Omental fat pad (tissue), 4 donors: Measurements from ENCODE around the gene BAIAP2. TPM values are rescaled to one million over a fixed set of nuclear protein-coding genes. Genes with fewer than 3 reads are reported as not detected.

Source experiments
- ATAC-seq: fragments of 150-250 bp; one replicate; pipeline ENCODE4 v1.9.1; 2016; ENCODE audit warnings: mild to moderate bottlenecking, moderate library complexity; ENCODE audit not compliant: low FRiP score
- DNase-seq: peaks from one replicate; pipeline ENCODE4 v3.0.0-alpha.2; 2019; ENCODE audit warnings: low spot score
- small RNA-seq: library from RNA; depleted of rRNA; stranded (forward); fragments of <200 nt; gene quantifications from one replicate; pipeline ENCODE3, GENCODE V24; 2016
- total RNA-seq, 4 donors: library from RNA; depleted of rRNA; stranded (reverse); fragments of >200 nt; gene quantifications; one replicate each; pipeline ENCODE4 v1.1.0, GENCODE V29; 2016
- TF ChIP-seq, protein P1 (sequence below), 3 donors: fragments of 450-650 bp; IDR thresholded peaks; one replicate each; pipeline ENCODE4 v1.5.1; 2016 to 2017; ENCODE audit warnings: antibody characterized with exemption in 3 of 3, mild to moderate bottlenecking in 3 of 3, moderate library complexity in 2 of 3

Gene BAIAP2
- total RNA-seq, 4 donors from 2014 or later, result 15.9 to 50.2 (median 36.4) TPM

GRCh38 chr17:81164371-81165245, 129.7 kb downstream of the BAIAP2 start:
- no peak for ATAC-seq
- TF ChIP-seq, protein P1, sequence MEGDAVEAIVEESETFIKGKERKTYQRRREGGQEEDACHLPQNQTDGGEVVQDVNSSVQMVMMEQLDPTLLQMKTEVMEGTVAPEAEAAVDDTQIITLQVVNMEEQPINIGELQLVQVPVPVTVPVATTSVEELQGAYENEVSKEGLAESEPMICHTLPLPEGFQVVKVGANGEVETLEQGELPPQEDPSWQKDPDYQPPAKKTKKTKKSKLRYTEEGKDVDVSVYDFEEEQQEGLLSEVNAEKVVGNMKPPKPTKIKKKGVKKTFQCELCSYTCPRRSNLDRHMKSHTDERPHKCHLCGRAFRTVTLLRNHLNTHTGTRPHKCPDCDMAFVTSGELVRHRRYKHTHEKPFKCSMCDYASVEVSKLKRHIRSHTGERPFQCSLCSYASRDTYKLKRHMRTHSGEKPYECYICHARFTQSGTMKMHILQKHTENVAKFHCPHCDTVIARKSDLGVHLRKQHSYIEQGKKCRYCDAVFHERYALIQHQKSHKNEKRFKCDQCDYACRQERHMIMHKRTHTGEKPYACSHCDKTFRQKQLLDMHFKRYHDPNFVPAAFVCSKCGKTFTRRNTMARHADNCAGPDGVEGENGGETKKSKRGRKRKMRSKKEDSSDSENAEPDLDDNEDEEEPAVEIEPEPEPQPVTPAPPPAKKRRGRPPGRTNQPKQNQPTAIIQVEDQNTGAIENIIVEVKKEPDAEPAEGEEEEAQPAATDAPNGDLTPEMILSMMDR (IDR thresholded peaks at IDR 0.05), result no peak
- no peak for DNase-seq

DNA sequence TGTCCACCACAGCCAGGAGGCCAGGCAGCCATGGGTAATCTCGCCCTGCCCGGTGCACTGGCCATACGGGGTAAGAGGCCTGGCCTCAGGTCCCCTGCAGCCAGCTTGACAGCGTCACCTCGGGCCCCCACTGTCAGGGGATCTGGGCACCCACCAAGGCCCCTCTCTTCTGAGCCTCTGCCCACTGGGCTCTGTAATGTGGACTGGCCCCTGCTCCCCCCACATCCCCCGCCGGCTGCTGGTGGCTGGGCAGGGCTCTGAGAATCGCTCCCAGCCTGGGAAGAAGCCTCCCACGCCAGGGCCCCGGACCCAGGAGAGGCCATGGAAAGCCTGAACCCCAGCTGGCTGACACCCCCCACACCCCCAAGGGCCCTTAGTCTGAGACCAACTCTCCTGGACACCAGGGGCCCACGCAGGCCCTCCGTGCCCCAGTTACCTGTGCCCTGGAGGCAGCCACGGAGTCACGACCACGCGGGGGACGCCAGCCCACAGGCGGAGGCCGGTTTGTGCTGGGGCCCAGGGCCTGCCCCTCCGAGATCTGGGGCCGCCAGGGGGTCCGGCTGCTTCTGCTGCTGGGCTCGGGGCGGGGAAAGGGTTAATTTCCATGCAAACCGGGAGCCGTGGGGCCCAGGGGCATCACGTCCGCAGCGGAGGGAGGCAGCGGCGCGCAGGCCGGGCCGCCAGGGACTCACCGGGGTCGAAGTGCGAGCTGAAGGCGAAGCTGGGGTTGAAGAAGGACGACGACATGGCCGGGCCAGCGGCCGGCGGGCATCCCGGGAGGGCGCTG, 130.5 kb downstream of the BAIAP2 start, which contains the start of gene PVALEF:
TSS of gene PVALEF (plus strand) at position 262 of the 787 bp plus-strand sequence. CDS start 15,720 bp downstream, outside the sequence.
- TF ChIP-seq, protein P1 (IDR thresholded peaks at IDR 0.05), result no peak
- DNase-seq (no peak), ATAC-seq (no peak)

- ATAC-seq (no peak), DNase-seq (no peak)
- TF ChIP-seq, protein P1 (IDR thresholded peaks at IDR 0.05), result no peak
These were observed 131.1 kb downstream of the BAIAP2 start, which contains the start of gene AATK for GRCh38 chr17:81166033-81166492. Gene AATK (minus strand): TSS chr17:81166221. CDS start chr17:81165992, 229 bp downstream.

Small RNAs within 50 kb of the gene (small RNA-seq; reads per million reads assigned to genes)
- gene MIR1250 (not detected), gene MIR3065 (4.9 reads per million, percentile 76 among the genes with 10 or more reads in this experiment), gene MIR657 (not detected)

Other genes with a start within 250 kb of the BAIAP2 start
- gene CHMP6, start 43.3 kb upstream of the BAIAP2 start, total RNA-seq, result 10 to 100 TPM; 13.5 to 23.2 (median 16.8) TPM
- not detected for gene PVALEF, start 130.4 kb downstream of the BAIAP2 start, total RNA-seq
- gene AATK, start 131.1 kb downstream of the BAIAP2 start, total RNA-seq, result 1 to 10 TPM; 1.3 to 6.0 (median 3.1) TPM
- 10 to 100 TPM in 1 of 4 donors, 1 to 10 TPM in 3; 3.0 to 11.5 (median 5.6) TPM for gene CEP131, start 187.8 kb downstream of the BAIAP2 start, total RNA-seq
- gene TEPSIN, start 203.9 kb downstream of the BAIAP2 start, total RNA-seq, result 10 to 100 TPM; 15.1 to 56.1 (median 33.2) TPM
- gene NDUFAF8, start 204.2 kb downstream of the BAIAP2 start, total RNA-seq, result 10 to 100 TPM; 28.7 to 56.7 (median 37.5) TPM